GM21515 (cell line): ENCODE measurements around the gene SCAP.

Experiments
- ATAC-seq: cut with Tn5 transposase; IDR thresholded peaks from one replicate; pipeline ENCODE4 v1.9.1; 2021; ENCODE audit not compliant: unreplicated experiment

The SCAP gene

DNA sequence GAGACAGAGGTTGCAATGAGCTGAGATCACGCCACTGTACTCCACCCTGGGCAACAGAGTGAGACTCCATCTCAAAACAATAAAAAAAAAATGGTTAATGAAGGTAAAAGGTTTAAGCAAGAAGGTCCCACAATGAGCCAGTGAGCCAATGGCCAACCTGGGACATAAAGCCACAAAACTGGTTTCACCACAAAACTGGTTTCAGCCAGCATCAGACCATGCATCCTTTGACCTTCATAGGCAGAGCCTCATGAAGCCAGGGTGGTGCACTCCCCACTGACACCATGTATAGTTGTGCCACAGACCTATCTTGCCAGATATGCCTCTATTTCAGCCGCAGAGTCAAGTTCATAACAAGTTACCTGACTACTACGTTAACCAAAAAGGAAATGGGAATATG is 41.9 kb downstream of the SCAP start:
- ATAC-seq: no peak

GRCh38 chr3:47432673-47433072 is 43.1 kb downstream of the SCAP start:
- ATAC-seq: no peak

DNA sequence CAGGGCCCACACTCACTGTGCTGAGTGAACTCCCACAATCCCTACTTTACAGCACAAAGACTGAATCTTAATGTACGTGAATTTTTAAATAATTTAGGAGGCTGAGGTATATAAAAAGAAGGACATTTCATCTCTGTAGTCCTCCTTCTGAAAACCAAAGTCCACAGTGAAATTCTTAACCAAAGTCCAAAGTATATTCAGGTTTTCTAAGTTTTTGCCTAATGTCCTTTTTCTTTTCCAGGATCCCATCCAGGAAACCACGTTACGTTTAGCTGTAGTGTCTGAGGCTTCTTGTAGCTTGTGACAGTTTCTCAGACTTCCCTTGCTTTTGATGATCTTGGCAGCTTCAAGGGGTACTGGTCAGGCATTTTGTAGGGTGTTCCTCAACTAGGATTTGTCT is 44.5 kb downstream of the SCAP start:
- ATAC-seq: no peak

GRCh38 chr3:47430606-47431005 is 45.1 kb downstream of the SCAP start:
- no peak for ATAC-seq

DNA sequence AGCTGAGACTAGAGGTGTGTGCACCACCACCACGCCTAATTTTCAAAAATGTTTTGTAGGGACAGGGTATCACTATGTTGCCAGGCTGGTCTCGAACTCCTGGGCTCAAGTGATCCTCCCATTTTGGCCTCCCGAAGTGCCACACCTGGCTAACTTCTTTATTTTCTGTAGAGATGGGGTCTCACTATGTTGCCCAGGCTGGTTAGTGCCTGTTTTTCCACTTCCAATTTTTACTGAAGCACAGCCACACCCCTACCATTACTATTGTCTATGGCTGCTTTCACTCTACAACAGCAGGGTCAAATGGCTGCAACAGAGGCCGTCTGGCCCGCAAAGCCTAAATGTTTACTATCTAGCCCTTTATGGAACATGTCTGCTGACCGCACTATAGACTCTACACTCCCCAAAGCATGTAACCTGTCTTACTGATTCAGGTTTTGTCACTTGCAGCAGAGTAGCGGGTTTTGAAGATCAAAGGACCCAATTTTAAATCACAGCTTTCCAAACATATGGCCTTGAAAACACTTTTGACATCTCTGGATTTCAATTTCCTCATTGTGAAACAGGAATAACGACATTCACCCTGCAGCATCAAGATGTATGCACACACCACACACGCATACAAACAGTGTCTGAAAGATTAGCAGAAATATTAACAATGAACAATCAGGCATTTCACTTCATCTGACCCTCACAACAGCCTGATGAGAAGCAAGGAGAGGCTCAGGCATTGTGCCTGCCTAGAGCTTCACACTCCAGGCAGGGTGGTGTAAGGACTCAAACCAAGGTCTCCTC is 46.1 kb downstream of the SCAP start:
- no peak for ATAC-seq

DNA sequence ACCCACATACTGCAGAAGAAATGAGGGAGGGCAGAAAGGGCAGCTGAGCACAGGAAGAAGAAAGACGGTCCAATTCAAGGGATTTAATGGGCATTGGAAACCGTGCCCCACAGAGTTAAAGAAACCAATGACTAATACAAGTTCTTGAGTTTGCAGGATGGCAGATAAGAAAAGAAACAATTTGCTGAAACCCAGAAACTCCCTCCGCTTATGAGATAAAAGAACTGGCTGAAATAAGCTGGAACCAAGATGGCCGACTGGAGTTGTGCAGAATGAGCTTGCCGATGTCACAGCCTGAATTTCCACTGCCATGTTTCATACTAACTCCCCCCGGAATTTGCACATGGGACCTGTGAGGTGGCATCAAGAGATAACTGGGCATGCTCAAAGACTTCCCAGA is 47.1 kb downstream of the SCAP start:
- ATAC-seq: no peak

GRCh38 chr3:47427866-47428265 is 47.9 kb downstream of the SCAP start:
- no peak for ATAC-seq

GRCh38 chr3:47425959-47426358 is 49.8 kb downstream of the SCAP start:
- no peak for ATAC-seq

DNA sequence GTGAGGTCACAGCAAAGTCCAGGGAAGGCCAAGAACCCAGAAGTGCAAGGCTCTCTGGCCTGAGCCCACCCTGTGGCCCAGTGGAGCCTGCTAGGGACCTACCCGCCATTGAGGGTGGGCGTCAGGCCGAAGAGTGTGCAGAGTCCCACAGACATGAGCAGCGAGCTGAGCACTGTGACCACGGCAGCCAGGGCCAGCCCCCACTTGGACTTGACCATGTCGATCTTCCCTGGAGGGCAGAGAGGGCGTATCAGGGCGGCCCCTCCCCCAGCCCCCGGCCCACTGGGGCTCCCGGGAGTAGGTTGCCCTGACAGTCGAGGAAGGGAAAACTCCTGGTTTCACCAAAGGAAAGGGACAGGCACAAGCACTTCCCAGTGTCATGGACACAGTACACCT is 50.4 kb downstream of the SCAP start:
- ATAC-seq: no peak

GRCh38 chr3:47424434-47425382 is 51.0 kb downstream of the SCAP start:
- no peak for ATAC-seq

DNA sequence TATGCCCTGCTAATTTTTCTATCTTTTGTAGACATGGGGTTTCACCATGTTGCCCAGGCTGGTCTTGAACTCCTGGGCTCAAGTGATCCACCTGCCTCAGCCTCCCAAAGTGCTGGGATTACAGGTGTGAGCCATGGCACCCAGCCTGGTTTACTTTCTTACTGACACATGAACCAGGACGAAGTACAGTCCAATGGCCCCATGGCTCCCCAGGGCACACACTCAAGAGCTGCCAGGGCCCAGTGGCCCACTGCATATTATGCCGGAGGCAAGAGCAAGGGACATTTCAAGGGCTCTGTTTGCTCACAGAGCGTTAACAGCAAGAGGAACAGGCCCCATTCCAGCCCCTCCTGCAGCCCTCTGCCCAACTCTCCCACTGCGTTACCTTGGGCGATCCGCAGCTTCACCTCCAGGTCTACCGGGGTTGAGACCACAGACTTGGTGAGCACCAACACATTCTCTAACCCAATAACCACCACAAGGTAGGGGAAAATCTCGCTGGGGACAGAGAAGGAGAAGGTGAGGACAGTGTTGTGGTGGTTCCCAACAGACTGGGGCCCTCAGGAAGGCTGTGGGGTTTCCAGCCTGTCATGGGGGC is 52.1 kb downstream of the SCAP start:
- ATAC-seq: no peak

GRCh38 chr3:47422743-47423142 is 53.0 kb downstream of the SCAP start:
- no peak for ATAC-seq

DNA sequence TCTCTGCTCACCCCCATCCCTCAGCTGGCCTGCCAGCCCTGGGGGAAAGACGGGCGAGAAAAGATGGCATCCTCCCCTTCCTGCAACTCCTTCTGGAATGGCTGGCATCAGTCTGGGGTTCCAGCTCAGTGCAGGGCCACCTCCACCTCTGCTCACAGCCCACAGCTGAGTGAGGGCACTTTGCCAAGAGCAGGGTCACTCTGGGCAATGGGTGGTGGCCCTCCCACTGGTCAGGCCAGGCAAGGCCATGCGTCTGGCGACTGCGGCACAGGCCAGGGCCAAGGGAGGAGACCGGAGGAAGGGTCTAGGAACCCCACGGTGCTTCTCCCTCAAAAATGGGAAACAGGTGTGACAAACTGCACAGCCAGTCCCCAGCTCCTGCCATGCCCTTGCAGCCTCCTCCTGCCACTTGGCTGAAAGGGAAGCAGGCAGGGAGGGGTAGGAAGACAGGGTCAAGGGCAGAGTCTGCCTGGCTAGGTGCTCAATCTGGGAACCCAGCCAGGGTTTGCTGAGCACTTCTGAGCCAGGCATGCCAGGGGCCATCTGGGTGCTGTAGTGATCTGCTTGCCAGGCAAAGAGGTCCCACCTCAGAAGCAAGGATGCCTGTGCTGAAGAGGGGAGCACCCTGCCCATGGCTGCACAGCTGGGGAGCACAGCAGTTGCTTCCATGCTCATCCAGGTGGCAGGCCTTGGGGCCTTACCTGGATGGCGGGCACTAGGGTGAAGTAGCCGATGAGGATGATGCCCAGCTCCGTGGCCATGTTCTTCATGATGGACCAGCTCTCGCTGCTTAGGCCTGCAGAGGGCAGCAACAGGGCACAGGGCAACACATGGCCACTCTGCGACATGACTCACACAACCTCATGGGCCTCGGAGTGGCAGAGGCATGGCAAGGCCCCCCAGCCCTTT is 53.7 kb downstream of the SCAP start:
- no peak for ATAC-seq

- ATAC-seq: peak; percentile 78
Measured at GRCh38 chr3:47420511-47421484, 54.9 kb downstream of the SCAP start.

- ATAC-seq: no peak
Measured at GRCh38 chr3:47420044-47420430, 55.7 kb downstream of the SCAP start.

GRCh38 chr3:47419083-47420043 is 56.4 kb downstream of the SCAP start:
- ATAC-seq: no peak

DNA sequence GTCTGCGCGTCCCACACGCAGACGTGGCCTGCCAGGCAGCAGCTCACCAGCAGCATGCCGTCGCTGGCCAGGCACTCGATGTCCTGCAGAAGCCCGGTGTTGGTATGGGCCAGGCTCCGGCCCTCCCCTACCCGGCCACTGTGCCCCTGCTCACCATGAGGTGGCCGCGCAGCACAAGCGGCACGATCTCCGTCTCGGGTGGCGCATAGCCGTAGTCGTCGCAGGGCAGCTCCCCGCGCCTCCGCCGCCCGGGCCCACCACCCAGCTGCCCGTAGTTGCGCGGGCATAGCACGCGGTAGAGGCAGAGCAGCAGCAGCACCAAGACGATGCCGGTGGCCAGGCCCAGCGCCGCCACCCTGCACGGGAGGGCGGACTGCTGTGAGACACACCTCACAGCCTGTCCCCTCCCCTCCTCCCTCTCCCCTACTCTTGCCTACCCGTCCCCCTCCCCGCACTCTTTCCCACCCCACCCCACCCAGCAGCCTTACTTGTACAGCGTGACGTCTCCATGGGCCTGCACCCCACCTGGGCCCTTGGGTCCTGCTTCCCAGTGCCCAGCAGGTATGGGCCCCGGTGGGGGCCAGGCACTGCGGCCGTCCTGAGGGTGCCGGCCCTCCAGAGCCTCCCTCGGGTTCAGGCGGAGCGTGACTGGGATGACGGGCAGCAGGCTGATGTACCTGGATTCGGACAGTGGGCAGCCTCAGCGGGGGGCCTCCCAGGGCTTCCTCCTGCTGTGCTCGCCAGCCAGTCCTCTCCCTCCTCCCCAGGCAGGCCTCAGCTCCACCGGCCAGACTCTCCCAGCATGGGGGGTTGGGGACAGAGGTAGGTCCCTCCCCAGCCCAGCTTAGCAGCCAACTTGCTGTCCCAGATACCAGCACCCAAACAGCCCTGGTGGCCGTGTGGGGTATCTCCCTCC is 57.3 kb downstream of the SCAP start:
- ATAC-seq: no peak
